ENCODE measurements around the gene LGALS8.
A peak's percentile ranks its signal among the peaks of the same experiment; 100 is the strongest.

The LGALS8 gene

GRCh38 chr1:236509647-236510401 lies 14.0 kb upstream of the LGALS8 start:
- no peak for DNase-seq

GRCh38 chr1:236511735-236512418 lies 11.9 kb upstream of the LGALS8 start:
- DNase-seq, result no peak

GRCh38 chr1:236514703-236515442 lies 8.9 kb upstream of the LGALS8 start:
- no peak for DNase-seq

- no peak for DNase-seq
These were observed 8.3 kb upstream of the LGALS8 start for GRCh38 chr1:236515443-236515958.

- peak; percentile 51 for DNase-seq
These were observed 6.7 kb upstream of the LGALS8 start for GRCh38 chr1:236516929-236517704.

- DNase-seq, result no peak
These were observed 5.5 kb upstream of the LGALS8 start for GRCh38 chr1:236518322-236518721.

- no peak for DNase-seq
These were observed 3.3 kb upstream of the LGALS8 start for GRCh38 chr1:236520445-236521005.

GRCh38 chr1:236522937-236523703 lies 662 bp upstream of the LGALS8 start:
- no peak for DNase-seq

GRCh38 chr1:236524142-236524894 lies 536 bp downstream of the LGALS8 start:
- DNase-seq, result peak; percentile 82

GRCh38 chr1:236524895-236525184 lies 1.1 kb downstream of the LGALS8 start:
- no peak for DNase-seq

GRCh38 chr1:236526079-236526478 lies 2.3 kb downstream of the LGALS8 start:
- no peak for DNase-seq

- no peak for DNase-seq
These were observed 6.5 kb downstream of the LGALS8 start for GRCh38 chr1:236530286-236530685.

GRCh38 chr1:236530959-236531358 lies 7.2 kb downstream of the LGALS8 start:
- DNase-seq, result no peak

- no peak for DNase-seq
These were observed 9.1 kb downstream of the LGALS8 start for GRCh38 chr1:236532850-236533249.

GRCh38 chr1:236534151-236534651 lies 10.4 kb downstream of the LGALS8 start:
- DNase-seq, result peak; percentile 65

GRCh38 chr1:236535190-236535589 lies 11.4 kb downstream of the LGALS8 start:
- no peak for DNase-seq

- no peak for DNase-seq
These were observed 11.9 kb downstream of the LGALS8 start for GRCh38 chr1:236535662-236536161.

GRCh38 chr1:236536540-236536939 lies 12.8 kb downstream of the LGALS8 start:
- no peak for DNase-seq

- DNase-seq, result no peak
These were observed 17.2 kb downstream of the LGALS8 start for GRCh38 chr1:236540813-236541465.

- no peak for DNase-seq
These were observed 17.9 kb downstream of the LGALS8 start for GRCh38 chr1:236541710-236542109.
